CD4-positive, CD25-positive, alpha-beta regulatory T cell (primary cell): ENCODE measurements around the gene WNK4. TPM values are rescaled to one million over a fixed set of nuclear protein-coding genes. Genes with fewer than 3 reads are reported as not detected.

Experiments used
- ATAC-seq, 2 donors: fragments of 150-1000 bp; cut with Tn5 transposase; one replicate each; pipeline ENCODE4 v1.10.0; 2021; ENCODE audit warnings: low read depth in 2 of 2, moderate number of reproducible peaks in 2 of 2, moderate library complexity in 1 of 2
- DNase-seq, 3 donors: peaks; one replicate each; pipeline versions ENCODE4 v3.0.0 to v3.0.0-alpha.2; 2012 to 2022; ENCODE audit warnings: mixed read lengths in 1 of 3
- H3K27ac ChIP-seq: one replicate; pipeline ENCODE4 v1.7.0; 2013; ENCODE audit warnings: mild to moderate bottlenecking, low read length; ENCODE audit not compliant: insufficient read depth, poor library complexity, severe bottlenecking
- H3K27me3 ChIP-seq: one replicate; pipeline ENCODE4 v1.7.0; 2013; ENCODE audit warnings: low read length; ENCODE audit not compliant: control insufficient read depth, insufficient read depth
- H3K36me3 ChIP-seq: one replicate; pipeline ENCODE4 v1.7.0; 2013; ENCODE audit warnings: mild to moderate bottlenecking, low read length, moderate library complexity; ENCODE audit not compliant: control insufficient read depth, insufficient read depth
- H3K4me1 ChIP-seq: 2 replicates; pipeline ENCODE4 v1.7.0; 2013; ENCODE audit warnings: mild to moderate bottlenecking, low read length; ENCODE audit not compliant: insufficient read depth, control insufficient read depth, poor library complexity, severe bottlenecking
- H3K4me3 ChIP-seq: one replicate; pipeline ENCODE4 v1.7.0; 2013; ENCODE audit warnings: low read depth, mild to moderate bottlenecking, low read length, moderate library complexity
- H3K9me3 ChIP-seq, 2 experiments: 1 replicate in 1 of 2; 2 replicates in 1 of 2; pipeline ENCODE4 v1.7.0; 2013; ENCODE audit warnings: low read length in 2 of 2, mild to moderate bottlenecking in 1 of 2, moderate library complexity in 1 of 2; ENCODE audit not compliant: control insufficient read depth in 2 of 2
- H3K27ac Mint-ChIP-seq, 3 donors: one replicate each; pipeline ENCODE4 v1.8.0; 2020 to 2022; ENCODE audit warnings: mild to moderate bottlenecking in 3 of 3, mixed read lengths in 3 of 3, moderate library complexity in 2 of 3
- H3K27me3 Mint-ChIP-seq: one replicate; pipeline ENCODE4 v1.8.0; 2022; ENCODE audit warnings: mild to moderate bottlenecking, mixed read lengths
- H3K36me3 Mint-ChIP-seq: one replicate; pipeline ENCODE4 v1.8.0; 2020; ENCODE audit warnings: mixed read lengths
- H3K4me1 Mint-ChIP-seq, 4 donors: one replicate each; pipeline ENCODE4 v1.8.0; 2020 to 2022; ENCODE audit warnings: mixed read lengths in 4 of 4, mild to moderate bottlenecking in 1 of 4
- H3K4me3 Mint-ChIP-seq, 4 donors: one replicate each; pipeline ENCODE4 v1.8.0; 2020 to 2022; ENCODE audit warnings: mild to moderate bottlenecking in 4 of 4, mixed read lengths in 4 of 4, moderate library complexity in 3 of 4
- H3K9me3 Mint-ChIP-seq, 7 donors: one replicate each; pipeline ENCODE4 v1.8.0; 2020 to 2022; ENCODE audit warnings: mixed read lengths in 7 of 7, mild to moderate bottlenecking in 3 of 7, moderate library complexity in 2 of 7
- polyA plus RNA-seq, 4 donors: library from polyadenylated mRNA; unstranded; fragments of 300-500 nt; fragmentation: Illumina TruSeq; gene quantifications; one replicate each; pipeline ENCODE4 v1.2.3, GENCODE V29; 2021
- total RNA-seq: library from RNA; stranded (reverse); gene quantifications from one replicate; pipeline ENCODE4 v1.2.3, GENCODE V29; 2022

WNK4 gene
- total and polyA plus RNA-seq, 5 donors from 2014 or later: 0.09 TPM; not detected in 4

DNA sequence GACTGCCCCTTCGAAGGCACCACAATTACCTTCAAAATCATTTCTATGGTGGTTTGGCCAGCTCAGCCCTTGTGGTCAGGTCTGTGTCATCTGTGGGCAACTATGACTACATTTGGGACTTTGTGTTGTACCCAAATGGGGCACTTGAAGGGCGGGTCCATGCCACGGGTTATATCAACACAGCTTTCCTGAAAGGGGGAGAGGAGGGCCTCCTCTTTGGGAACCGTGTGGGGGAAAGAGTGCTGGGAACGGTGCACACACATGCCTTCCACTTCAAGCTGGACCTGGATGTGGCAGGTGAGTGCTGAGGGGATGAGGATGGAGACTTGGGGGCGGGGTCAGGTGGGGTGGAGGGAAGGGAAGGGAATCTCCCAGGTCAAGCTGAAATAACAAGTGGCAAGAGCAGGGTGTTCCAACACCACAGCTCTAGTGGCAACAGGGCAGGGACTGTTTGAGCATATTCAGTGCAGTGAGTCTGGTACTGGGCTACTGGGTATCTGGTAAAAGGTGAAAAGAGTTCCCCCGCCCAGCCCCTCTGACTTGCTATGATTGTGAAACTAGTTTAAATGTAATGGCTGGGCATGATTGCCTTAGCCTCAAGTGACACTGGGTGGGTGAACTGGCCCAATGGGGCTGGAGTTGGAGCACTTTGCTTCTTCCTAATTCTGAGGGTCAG lies 65.6 kb downstream of the WNK4 start:
- peak overlapping the region; percentile 52 to 75 (median 65) for H3K27ac Mint-ChIP-seq
- ATAC-seq (peak in 1 of 2 donors; percentile 10), DNase-seq (no peak)
- H3K4me3 Mint-ChIP-seq: no peak overlapping the region
- H3K27ac ChIP-seq: no peak overlapping the region
- no peak overlapping the region for H3K4me3 ChIP-seq
- H3K4me1 ChIP-seq: no peaks in the 10 kb centered on the region
- no peaks in the 10 kb centered on the region for H3K27me3 ChIP-seq
- H3K27me3 Mint-ChIP-seq: no peaks in the 10 kb centered on the region
- H3K36me3 Mint-ChIP-seq: peaks cover 26% of the 10 kb centered on the region
- peaks cover 45% of the 10 kb centered on the region for H3K36me3 ChIP-seq
- no peaks in the 10 kb centered on the region for H3K4me1 Mint-ChIP-seq
- no peaks in the 10 kb centered on the region for H3K9me3 ChIP-seq
- no peaks in the 10 kb centered on the region for H3K9me3 Mint-ChIP-seq

Other genes starting within 250 kb of the WNK4 start
- gene NAGLU, start 244.4 kb upstream of the WNK4 start, total RNA-seq: 11.8 TPM
- 10 to 100 TPM in 3 of 4 donors, 1 to 10 TPM in 1; 9.2 to 17.2 (median 12.0) TPM for gene NAGLU, start 244.4 kb upstream of the WNK4 start, polyA plus RNA-seq
- gene HSD17B1, start 227.7 kb upstream of the WNK4 start, total RNA-seq: 0.91 TPM
- under 1 TPM; 0.30 to 0.64 (median 0.61) TPM for gene HSD17B1, start 227.7 kb upstream of the WNK4 start, polyA plus RNA-seq
- gene COASY, start 218.5 kb upstream of the WNK4 start, total RNA-seq: 45.0 TPM
- gene COASY, start 218.5 kb upstream of the WNK4 start, polyA plus RNA-seq: 10 to 100 TPM; 41.6 to 56.1 (median 51.8) TPM
- 40.8 TPM for gene MLX, start 213.5 kb upstream of the WNK4 start, total RNA-seq
- gene MLX, start 213.5 kb upstream of the WNK4 start, polyA plus RNA-seq: 10 to 100 TPM; 44.0 to 55.4 (median 49.5) TPM
- gene PSMC3IP, start 202.9 kb upstream of the WNK4 start, total RNA-seq: 2.5 TPM
- gene PSMC3IP, start 202.9 kb upstream of the WNK4 start, polyA plus RNA-seq: under 1 TPM in 3 of 4 donors, not detected in 1; 0.25 to 0.71 (median 0.39) TPM
- 116 TPM for gene RETREG3, start 171.2 kb upstream of the WNK4 start, total RNA-seq
- gene RETREG3, start 171.2 kb upstream of the WNK4 start, polyA plus RNA-seq: 100 to 1,000 TPM; 201 to 243 (median 218) TPM
- gene TUBG1, start 170.9 kb upstream of the WNK4 start, total RNA-seq: 8.2 TPM
- gene TUBG1, start 170.9 kb upstream of the WNK4 start, polyA plus RNA-seq: 10 to 100 TPM in 2 of 4 donors, 1 to 10 TPM in 2; 7.2 to 13.5 (median 10.1) TPM
- 13.7 TPM for gene TUBG2, start 121.3 kb upstream of the WNK4 start, total RNA-seq
- gene TUBG2, start 121.3 kb upstream of the WNK4 start, polyA plus RNA-seq: 1 to 10 TPM; 2.8 to 4.0 (median 3.8) TPM
- gene PLEKHH3, start 103.6 kb upstream of the WNK4 start, total RNA-seq: 4.8 TPM
- 1 to 10 TPM in 1 of 4 donors, under 1 TPM in 3; 0.38 to 1.1 (median 0.66) TPM for gene PLEKHH3, start 103.6 kb upstream of the WNK4 start, polyA plus RNA-seq
- 20.6 TPM for gene CCR10, start 98.8 kb upstream of the WNK4 start, total RNA-seq
- 100 to 1,000 TPM in 1 of 4 donors, 10 to 100 TPM in 3; 45.2 to 133 (median 63.9) TPM for gene CCR10, start 98.8 kb upstream of the WNK4 start, polyA plus RNA-seq
- gene CNTNAP1, start 98.1 kb upstream of the WNK4 start, total RNA-seq: 54.9 TPM
- 1 to 10 TPM in 3 of 4 donors, under 1 TPM in 1; 0.94 to 1.7 (median 1.4) TPM for gene CNTNAP1, start 98.1 kb upstream of the WNK4 start, polyA plus RNA-seq
- 123 TPM for gene EZH1, start 35.6 kb upstream of the WNK4 start, total RNA-seq
- gene EZH1, start 35.6 kb upstream of the WNK4 start, polyA plus RNA-seq: 10 to 100 TPM; 38.7 to 57.9 (median 49.5) TPM
- gene RAMP2, start 19.4 kb upstream of the WNK4 start, total RNA-seq: not detected
- gene RAMP2, start 19.4 kb upstream of the WNK4 start, polyA plus RNA-seq: not detected
- 29.4 TPM for gene VPS25, start 7.2 kb upstream of the WNK4 start, total RNA-seq
- 10 to 100 TPM; 62.8 to 73.3 (median 71.4) TPM for gene VPS25, start 7.2 kb upstream of the WNK4 start, polyA plus RNA-seq
- gene COA3, start 18.1 kb downstream of the WNK4 start, total RNA-seq: 12.8 TPM
- gene COA3, start 18.1 kb downstream of the WNK4 start, polyA plus RNA-seq: 100 to 1,000 TPM; 147 to 162 (median 156) TPM
- not detected for gene CNTD1, start 18.3 kb downstream of the WNK4 start, total RNA-seq
- under 1 TPM; 0.15 to 0.42 (median 0.28) TPM for gene CNTD1, start 18.3 kb downstream of the WNK4 start, polyA plus RNA-seq
- gene BECN1, start 43.7 kb downstream of the WNK4 start, total RNA-seq: 153 TPM
- gene BECN1, start 43.7 kb downstream of the WNK4 start, polyA plus RNA-seq: 100 to 1,000 TPM; 138 to 180 (median 160) TPM
- gene PSME3, start 52.8 kb downstream of the WNK4 start, total RNA-seq: 66.7 TPM
- gene PSME3, start 52.8 kb downstream of the WNK4 start, polyA plus RNA-seq: 100 to 1,000 TPM; 114 to 129 (median 127) TPM
- gene AOC2, start 64.0 kb downstream of the WNK4 start, total RNA-seq: 2.3 TPM
- gene AOC2, start 64.0 kb downstream of the WNK4 start, polyA plus RNA-seq: under 1 TPM in 1 of 4 donors, not detected in 3; 0.17 TPM
- gene AOC3, start 70.6 kb downstream of the WNK4 start, total RNA-seq: 0.49 TPM
- gene AOC3, start 70.6 kb downstream of the WNK4 start, polyA plus RNA-seq: not detected
- not detected for gene G6PC1, start 120.2 kb downstream of the WNK4 start, total RNA-seq
- not detected for gene G6PC1, start 120.2 kb downstream of the WNK4 start, polyA plus RNA-seq
- 48.5 TPM for gene AARSD1, start 183.8 kb downstream of the WNK4 start, total RNA-seq
- 10 to 100 TPM; 23.2 to 39.2 (median 28.9) TPM for gene AARSD1, start 183.8 kb downstream of the WNK4 start, polyA plus RNA-seq
- 1.5 TPM for gene PTGES3L, start 199.5 kb downstream of the WNK4 start, total RNA-seq
- not detected for gene PTGES3L, start 199.5 kb downstream of the WNK4 start, polyA plus RNA-seq
- gene RUNDC1, start 200.0 kb downstream of the WNK4 start, total RNA-seq: 14.9 TPM
- 10 to 100 TPM; 10.6 to 15.2 (median 13.2) TPM for gene RUNDC1, start 200.0 kb downstream of the WNK4 start, polyA plus RNA-seq
- gene RPL27, start 217.8 kb downstream of the WNK4 start, total RNA-seq: 881 TPM
- gene RPL27, start 217.8 kb downstream of the WNK4 start, polyA plus RNA-seq: 1,000 to 10,000 TPM; 1,558 to 2,241 (median 2,024) TPM
- gene IFI35, start 226.2 kb downstream of the WNK4 start, total RNA-seq: 38.3 TPM
- gene IFI35, start 226.2 kb downstream of the WNK4 start, polyA plus RNA-seq: 10 to 100 TPM; 62.9 to 87.6 (median 71.8) TPM
- 21.9 TPM for gene VAT1, start 241.8 kb downstream of the WNK4 start, total RNA-seq
- 10 to 100 TPM; 40.6 to 51.4 (median 49.1) TPM for gene VAT1, start 241.8 kb downstream of the WNK4 start, polyA plus RNA-seq
- not detected for gene RND2, start 244.6 kb downstream of the WNK4 start, total RNA-seq
- under 1 TPM in 3 of 4 donors, not detected in 1; 0.05 to 0.18 (median 0.08) TPM for gene RND2, start 244.6 kb downstream of the WNK4 start, polyA plus RNA-seq